ENCODE measurements around the gene ZNF513. TPM values are rescaled to one million over a fixed set of nuclear protein-coding genes. Genes with fewer than 3 reads are reported as not detected.

The ZNF513 gene
- polyA plus RNA-seq, 3 donors from 2014 or later: 2.2 to 6.3 (median 2.7) TPM

DNA sequence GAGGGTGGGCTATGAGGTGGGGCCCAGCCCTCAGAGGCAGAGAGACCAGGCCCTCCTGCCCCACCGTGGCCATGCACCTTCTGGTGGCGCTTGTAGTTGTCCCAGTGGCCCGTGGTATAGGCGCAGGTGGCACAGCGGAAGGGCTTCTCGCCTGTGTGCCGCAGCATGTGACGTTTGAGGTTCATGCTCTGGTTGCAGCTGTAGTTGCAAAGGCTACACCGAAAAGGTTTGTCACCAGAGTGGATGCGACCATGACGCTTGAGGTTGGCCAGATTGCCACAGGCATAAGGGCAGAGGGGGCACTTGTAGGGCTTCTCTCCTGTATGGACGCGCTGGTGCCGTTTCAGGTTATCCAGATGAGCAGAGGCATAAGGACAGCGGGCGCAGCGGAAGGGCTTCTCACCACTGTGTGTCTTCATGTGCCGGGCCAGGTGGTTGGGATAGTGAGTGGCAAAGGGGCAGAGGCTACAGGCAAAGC lies 2.9 kb downstream of the ZNF513 start:
- H3K4me1 Mint-ChIP-seq: peaks cover 28 to 29% of the 10 kb centered on the region in 2 donors
- peaks cover 0 to 30% (median 12%) of the 10 kb centered on the region in 3 donors for H3K36me3 Mint-ChIP-seq
- no peak for DNase-seq
- H3K27me3 Mint-ChIP-seq (ENCODE audit: low read depth in 3 of 3): peaks cover 0 to 13% (median 4%) of the 10 kb centered on the region in 3 donors
- H3K27ac Mint-ChIP-seq: peak overlapping the region in 3 of 6 donors; percentile 51 to 79 (median 69)
- peak overlapping the region in 2 of 5 donors; percentile 6 to 25 for H3K4me3 Mint-ChIP-seq
- no peaks in the 10 kb centered on the region for H3K9me3 Mint-ChIP-seq

DNA sequence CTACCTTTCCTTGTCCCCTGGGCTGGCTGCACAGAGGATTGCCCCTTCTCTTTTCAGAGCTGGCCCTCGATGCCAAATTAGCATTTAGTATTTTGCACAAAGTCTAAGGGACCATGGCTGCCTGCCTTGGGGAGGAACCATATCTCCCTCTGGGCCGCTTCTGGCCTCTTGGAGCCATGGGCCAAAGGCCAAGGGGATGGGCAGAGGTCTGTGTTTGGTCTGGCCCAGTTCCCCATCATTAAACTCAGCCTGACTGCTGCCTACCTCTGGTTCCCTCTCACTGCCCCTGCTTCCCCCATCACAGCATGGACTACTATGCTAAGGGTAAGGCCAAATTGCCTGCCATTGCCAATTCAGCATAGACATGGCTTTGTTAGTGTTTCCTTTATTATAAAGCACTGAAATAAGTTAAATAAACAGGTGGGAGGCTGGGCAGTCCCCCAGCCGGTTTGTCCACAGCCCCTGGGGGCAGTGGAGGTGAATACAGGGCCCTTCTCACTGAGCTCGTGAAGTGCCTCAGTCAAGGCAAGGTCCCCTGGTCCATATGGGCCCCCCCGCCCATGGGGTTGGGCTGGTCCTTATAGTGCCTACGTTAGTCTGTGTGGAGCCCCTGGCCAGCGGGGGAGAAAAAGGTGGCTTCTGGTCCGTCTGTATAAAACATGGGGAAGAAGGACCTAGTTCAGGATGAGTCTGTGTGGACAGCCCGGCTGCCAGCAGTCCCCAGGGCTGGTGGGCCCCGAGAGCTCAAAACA lies 3.5 kb downstream of the ZNF513 start:
- peaks cover 35% of the 10 kb centered on the region in 2 donors for H3K4me1 Mint-ChIP-seq
- no peak for DNase-seq
- peaks cover 0 to 33% (median 12%) of the 10 kb centered on the region in 3 donors for H3K36me3 Mint-ChIP-seq
- H3K27ac Mint-ChIP-seq: peak overlapping the region in 2 of 6 donors; percentile 68 to 79
- peaks cover 0 to 12% (median 4%) of the 10 kb centered on the region in 3 donors for H3K27me3 Mint-ChIP-seq (ENCODE audit: low read depth in 3 of 3)
- H3K9me3 Mint-ChIP-seq: no peaks in the 10 kb centered on the region
- H3K4me3 Mint-ChIP-seq: peak overlapping the region in 1 of 5 donors; percentile 6

DNA sequence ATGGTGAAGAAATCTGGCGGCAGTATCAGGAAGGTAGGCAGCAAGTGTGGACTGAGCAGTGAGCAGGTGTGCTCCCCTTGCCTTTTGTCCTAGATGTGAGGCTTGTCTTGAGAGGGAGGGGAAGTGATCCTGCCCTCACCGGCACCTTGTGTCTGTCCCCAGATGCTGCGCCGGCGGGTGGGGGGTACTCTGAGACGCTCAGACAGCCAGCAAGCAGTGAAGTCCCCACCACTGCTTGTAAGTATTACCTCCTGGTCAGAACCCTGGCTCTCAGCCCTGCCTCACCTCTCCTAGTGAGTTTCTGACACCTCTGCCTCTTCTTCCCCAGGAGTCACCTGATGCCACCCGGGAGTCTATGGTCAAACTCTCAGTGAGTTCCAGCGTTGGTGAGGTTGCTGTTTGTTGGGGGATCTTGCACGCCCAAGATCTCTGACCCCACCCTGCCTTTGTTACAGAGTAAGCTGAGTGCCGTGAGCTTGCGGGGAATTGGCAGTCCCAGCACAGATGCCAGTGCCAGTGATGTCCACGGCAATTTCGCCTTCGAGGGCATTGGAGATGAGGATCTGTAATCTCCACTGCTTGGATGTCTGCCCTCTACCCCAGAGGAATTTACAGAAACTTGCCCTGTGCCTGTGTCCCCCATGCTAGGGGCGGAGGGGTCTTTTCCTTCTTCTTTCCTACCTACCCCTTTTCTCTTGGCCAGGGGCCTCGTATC lies 4.2 kb downstream of the ZNF513 start:
- H3K27me3 Mint-ChIP-seq (ENCODE audit: low read depth in 3 of 3): peaks cover 2 to 13% (median 2%) of the 10 kb centered on the region in 3 donors
- peaks cover 0 to 33% (median 12%) of the 10 kb centered on the region in 3 donors for H3K36me3 Mint-ChIP-seq
- H3K27ac Mint-ChIP-seq: peak overlapping the region in 1 of 6 donors; percentile 40
- H3K9me3 Mint-ChIP-seq: no peaks in the 10 kb centered on the region
- DNase-seq: no peak
- no peak overlapping the region for H3K4me3 Mint-ChIP-seq
- peaks cover 39 to 41% of the 10 kb centered on the region in 2 donors for H3K4me1 Mint-ChIP-seq

- H3K4me3 Mint-ChIP-seq: no peak overlapping the region
- peaks cover 39% of the 10 kb centered on the region in 2 donors for H3K4me1 Mint-ChIP-seq
- peak overlapping the region in 1 of 6 donors; percentile 12 for H3K27ac Mint-ChIP-seq
- peaks cover 2 to 11% (median 2%) of the 10 kb centered on the region in 3 donors for H3K27me3 Mint-ChIP-seq (ENCODE audit: low read depth in 3 of 3)
- no peak for DNase-seq
- H3K9me3 Mint-ChIP-seq: no peaks in the 10 kb centered on the region
- peaks cover 0 to 33% (median 12%) of the 10 kb centered on the region in 3 donors for H3K36me3 Mint-ChIP-seq
Measured at GRCh38 chr2:27375513-27376099, 4.9 kb downstream of the ZNF513 start.

DNA sequence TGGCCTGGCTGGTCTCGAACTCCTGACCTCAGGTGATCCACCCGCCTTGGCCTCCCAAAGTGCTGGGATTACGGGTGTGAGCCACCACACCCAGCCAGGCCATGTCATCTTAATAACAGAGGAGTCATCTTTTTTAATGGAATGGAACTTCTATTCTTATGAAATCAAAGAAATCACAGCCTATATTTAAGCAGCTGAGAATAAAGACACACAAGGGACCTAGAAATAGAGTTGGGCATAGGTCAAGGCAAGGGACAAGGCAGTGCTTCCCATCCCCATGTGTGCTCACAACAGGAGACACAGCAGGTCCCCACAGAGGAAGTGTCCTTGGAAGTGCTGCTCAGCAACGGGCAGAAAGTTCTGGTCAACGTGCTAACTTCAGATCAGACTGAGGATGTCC lies 7.0 kb downstream of the ZNF513 start:
- no peak for DNase-seq
- Mint-ChIP-seq H3K4me1 (peaks cover 41% of the 10 kb centered on the region in 2 donors), H3K36me3 (peaks cover 0 to 36% (median 16%) of the 10 kb centered on the region in 3 donors), H3K4me3 (no peak overlapping the region), H3K9me3 (no peaks in the 10 kb centered on the region), H3K27me3 (ENCODE audit: low read depth in 3 of 3) (peaks cover 4 to 8% (median 4%) of the 10 kb centered on the region in 3 donors), H3K27ac (peak overlapping the region in 1 of 6 donors; percentile 43)

DNA sequence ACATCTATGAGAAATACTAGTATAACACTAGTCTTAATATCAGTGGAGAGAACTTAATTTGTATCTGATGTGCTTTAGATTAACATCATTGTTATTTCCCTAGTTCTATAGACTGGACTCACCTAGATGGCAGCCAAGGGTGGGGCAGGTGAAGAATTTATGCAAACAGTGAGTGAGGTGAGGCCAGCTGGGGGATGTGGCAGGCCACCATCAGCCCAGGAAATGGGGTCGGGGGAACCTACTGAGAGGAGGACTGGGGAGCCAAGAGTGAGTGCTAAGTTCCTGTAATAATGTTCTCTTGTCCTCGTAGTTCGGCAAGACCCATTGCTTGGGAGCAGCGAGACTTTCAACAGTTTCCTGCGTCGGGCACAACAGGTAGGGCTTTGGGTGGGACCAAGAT lies 7.6 kb downstream of the ZNF513 start:
- Mint-ChIP-seq H3K27ac (peak overlapping the region; percentile 53 to 98 (median 76)), H3K4me1 (peaks cover 43 to 46% of the 10 kb centered on the region in 2 donors), H3K27me3 (ENCODE audit: low read depth in 3 of 3) (peaks cover 4 to 8% (median 4%) of the 10 kb centered on the region in 3 donors), H3K9me3 (no peaks in the 10 kb centered on the region), H3K36me3 (peaks cover 0 to 36% (median 16%) of the 10 kb centered on the region in 3 donors), H3K4me3 (peak overlapping the region in 4 of 5 donors; percentile 18 to 64 (median 37))
- no peak for DNase-seq

DNA sequence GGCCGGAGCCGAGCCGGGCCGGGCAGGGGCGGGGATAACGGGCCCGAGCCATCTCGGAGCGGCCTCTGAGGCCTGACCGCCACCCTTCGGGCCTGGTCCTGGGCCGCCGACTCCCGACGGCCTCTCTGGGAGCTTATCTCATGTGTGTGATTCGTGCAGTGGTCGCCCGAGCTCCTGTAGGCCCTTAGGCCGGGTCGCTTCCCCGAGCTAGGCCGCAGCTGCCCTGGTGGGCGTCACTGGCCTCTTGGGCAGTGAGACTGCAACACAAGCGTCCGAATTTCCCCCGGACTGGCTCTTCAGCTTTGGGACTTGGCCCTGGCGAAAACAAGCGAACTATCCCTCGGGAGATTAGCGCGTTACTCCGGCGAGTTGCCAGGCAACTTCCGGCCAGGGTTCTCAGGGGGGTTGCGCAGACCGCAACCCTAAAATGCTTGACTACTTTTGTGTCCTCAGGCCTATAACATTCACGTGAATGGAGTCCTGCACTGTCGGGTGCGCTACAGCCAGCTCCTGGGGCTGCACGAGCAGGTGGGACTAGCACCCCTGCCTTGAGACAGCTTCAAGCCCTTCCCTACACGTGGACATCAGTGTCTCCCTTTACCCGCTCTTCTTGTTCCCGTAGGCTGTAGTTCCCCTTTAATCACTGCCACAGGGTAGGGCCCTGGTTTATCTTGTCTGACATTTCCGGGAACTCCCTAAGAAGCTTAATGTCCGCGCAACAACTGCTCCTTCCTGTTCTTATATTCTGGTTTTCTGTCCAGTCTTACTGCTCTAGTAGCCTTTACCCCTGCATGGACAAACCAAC lies 9.5 kb downstream of the ZNF513 start:
- DNase-seq: peak; percentile 41 to 47 (median 45)
- Mint-ChIP-seq H3K4me3 (peak overlapping the region; percentile 95 to 99 (median 96)), H3K4me1 (peaks cover 45 to 51% of the 10 kb centered on the region in 2 donors), H3K27me3 (ENCODE audit: low read depth in 3 of 3) (peaks cover 4 to 8% (median 4%) of the 10 kb centered on the region in 3 donors), H3K27ac (peak overlapping the region; percentile 90 to 98 (median 94)), H3K36me3 (peaks cover 0 to 40% (median 20%) of the 10 kb centered on the region in 3 donors), H3K9me3 (no peaks in the 10 kb centered on the region)

- Mint-ChIP-seq H3K4me3 (peak within 1 kb of the TSS; percentile 95 to 99 (median 96)), H3K4me1 (peaks cover 45 to 51% of the 10 kb centered on the region in 2 donors), H3K36me3 (peaks cover 0 to 34% (median 15%) of the 10 kb centered on the region in 3 donors), H3K27ac (peak within 1 kb of the TSS; percentile 90 to 100 (median 98)), H3K9me3 (no peaks in the 10 kb centered on the region), H3K27me3 (ENCODE audit: low read depth in 3 of 3) (peaks cover 4 to 8% (median 4%) of the 10 kb centered on the region in 3 donors)
- peak; percentile 99 to 100 (median 99) for DNase-seq
Measured at GRCh38 chr2:27370026-27370815, 10.3 kb downstream of the ZNF513 start, which contains the start of the genes EIF2B4 and SNX17. Gene EIF2B4 (minus strand): TSS chr2:27370338. CDS start chr2:27370314, 24 bp downstream. Gene SNX17 (plus strand): TSS chr2:27370616. CDS start chr2:27370744, 128 bp downstream.

- Mint-ChIP-seq H3K27ac (peak overlapping the region; percentile 90 to 100 (median 96)), H3K4me1 (peaks cover 45 to 51% of the 10 kb centered on the region in 2 donors), H3K27me3 (ENCODE audit: low read depth in 3 of 3) (peaks cover 4 to 8% (median 4%) of the 10 kb centered on the region in 3 donors), H3K36me3 (peaks cover 0 to 27% (median 11%) of the 10 kb centered on the region in 3 donors), H3K4me3 (peak overlapping the region; percentile 94 to 99 (median 95)), H3K9me3 (no peaks in the 10 kb centered on the region)
- DNase-seq: no peak
Measured at GRCh38 chr2:27369471-27370025, 11.0 kb downstream of the ZNF513 start.

- peaks cover 0 to 2% (median 0%) of the 10 kb centered on the region in 3 donors for H3K27me3 Mint-ChIP-seq (ENCODE audit: low read depth in 3 of 3)
- H3K4me3 Mint-ChIP-seq: no peak overlapping the region
- peak overlapping the region in 1 of 6 donors; percentile 35 for H3K27ac Mint-ChIP-seq
- peaks cover 10 to 14% of the 10 kb centered on the region in 2 donors for H3K4me1 Mint-ChIP-seq
- peaks cover 0 to 12% (median 7%) of the 10 kb centered on the region in 3 donors for H3K36me3 Mint-ChIP-seq
- DNase-seq: no peak
- H3K9me3 Mint-ChIP-seq: no peaks in the 10 kb centered on the region
Measured at GRCh38 chr2:27363933-27364332, 16.6 kb downstream of the ZNF513 start.

- Mint-ChIP-seq H3K36me3 (peaks cover 0 to 12% (median 7%) of the 10 kb centered on the region in 3 donors), H3K9me3 (no peaks in the 10 kb centered on the region), H3K4me1 (peaks cover 12 to 14% of the 10 kb centered on the region in 2 donors), H3K27me3 (ENCODE audit: low read depth in 3 of 3) (peaks cover 0 to 3% (median 0%) of the 10 kb centered on the region in 3 donors), H3K4me3 (no peak overlapping the region), H3K27ac (peak overlapping the region in 2 of 6 donors; percentile 9 to 12)
- no peak for DNase-seq
Measured at GRCh38 chr2:27362678-27363420, 17.7 kb downstream of the ZNF513 start.
